Skeletal muscle tissue (tissue), 4 donors: Measurements from ENCODE around the gene PLOD2. TPM values are rescaled to one million over a fixed set of nuclear protein-coding genes. Genes with fewer than 3 reads are reported as not detected.

Source experiments
- H3K27ac ChIP-seq: one replicate; pipeline ENCODE4 v1.7.0; 2013; ENCODE audit warnings: mild to moderate bottlenecking, low read depth, low read length, inconsistent platforms
- H3K27me3 ChIP-seq, 3 donors: one replicate each; pipeline ENCODE4 v1.7.0; 2013; ENCODE audit warnings: low read length in 3 of 3; ENCODE audit not compliant: control insufficient read depth in 3 of 3, insufficient read depth in 3 of 3
- H3K36me3 ChIP-seq, 3 donors: one replicate each; pipeline ENCODE4 v1.7.0; 2013; ENCODE audit warnings: low read length in 3 of 3; ENCODE audit not compliant: control insufficient read depth in 3 of 3, insufficient read depth in 3 of 3
- H3K4me1 ChIP-seq, 3 donors: one replicate each; pipeline ENCODE4 v1.7.0; 2013; ENCODE audit warnings: low read length in 3 of 3, mild to moderate bottlenecking in 3 of 3; ENCODE audit not compliant: control insufficient read depth in 3 of 3, insufficient read depth in 3 of 3
- H3K4me3 ChIP-seq, 3 donors: one replicate each; pipeline ENCODE4 v1.7.0; 2013; ENCODE audit warnings: low read length in 3 of 3
- H3K9ac ChIP-seq, 3 donors: one replicate each; pipeline ENCODE4 v1.7.0; 2013; ENCODE audit warnings: low read length in 3 of 3, mild to moderate bottlenecking in 3 of 3, moderate library complexity in 2 of 3, low read depth in 1 of 3
- H3K9me3 ChIP-seq, 3 donors: one replicate each; pipeline ENCODE4 v1.7.0; 2013; ENCODE audit warnings: low read length in 3 of 3; ENCODE audit not compliant: control insufficient read depth in 3 of 3
- total RNA-seq: library from RNA; depleted of rRNA; stranded (reverse); fragments of >200 nt; gene quantifications from one replicate; pipeline ENCODE4 v1.2.3, GENCODE V29; 2014
- donor health status: Osteomylitis.

The PLOD2 gene
- 22.4 TPM for total RNA-seq

DNA sequence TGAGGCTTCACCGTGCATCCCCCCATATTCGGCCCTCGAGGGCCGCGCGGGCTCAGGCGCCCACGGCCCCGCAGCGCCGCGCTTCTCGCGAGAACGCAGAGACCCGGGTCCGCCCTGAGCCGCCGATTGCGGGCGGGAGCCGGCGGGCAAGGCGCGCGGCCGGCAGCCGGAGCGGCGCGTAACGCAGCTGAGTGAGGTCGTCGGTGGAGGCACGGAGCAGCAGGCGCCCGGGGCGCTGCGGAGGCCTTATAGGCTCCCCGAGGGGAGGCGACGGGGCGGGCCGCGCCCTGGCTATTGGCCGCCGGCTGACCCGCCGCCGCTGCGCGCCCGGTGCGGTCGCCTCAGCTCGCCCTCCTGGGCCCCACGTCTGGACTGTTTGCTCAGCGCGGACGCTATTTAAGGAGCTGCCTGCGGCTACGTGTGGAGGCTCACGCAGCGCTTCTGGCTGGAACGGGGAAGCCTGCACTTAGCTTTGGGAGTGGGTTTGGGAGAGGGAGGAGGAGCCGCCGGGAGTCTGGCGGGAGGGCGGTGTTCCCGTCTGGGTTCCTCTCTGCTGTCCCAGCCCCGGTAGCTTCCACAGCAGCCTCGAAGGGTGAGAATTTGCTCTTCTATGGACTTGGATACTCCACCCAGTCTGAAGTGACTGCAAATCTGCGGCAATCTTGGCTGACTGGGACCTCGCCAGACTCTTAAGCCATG lies at the start of gene PLOD2:
TSS of gene PLOD2 (minus strand) at position 221 of the 699 bp plus-strand sequence. CDS start at position 26, 195 bp downstream.
- peak within 1 kb of the TSS; percentile 63 to 88 (median 82) for H3K4me3 ChIP-seq
- no peaks in the 10 kb centered on the region for H3K9me3 ChIP-seq
- peak within 1 kb of the TSS; percentile 75 to 83 (median 80) for H3K9ac ChIP-seq
- peaks cover 4 to 25% (median 7%) of the 10 kb centered on the region in 3 donors for H3K4me1 ChIP-seq
- no peaks in the 10 kb centered on the region for H3K36me3 ChIP-seq
- H3K27ac ChIP-seq, result peak within 1 kb of the TSS; percentile 91
- peaks cover 0 to 4% (median 0%) of the 10 kb centered on the region in 3 donors for H3K27me3 ChIP-seq

DNA sequence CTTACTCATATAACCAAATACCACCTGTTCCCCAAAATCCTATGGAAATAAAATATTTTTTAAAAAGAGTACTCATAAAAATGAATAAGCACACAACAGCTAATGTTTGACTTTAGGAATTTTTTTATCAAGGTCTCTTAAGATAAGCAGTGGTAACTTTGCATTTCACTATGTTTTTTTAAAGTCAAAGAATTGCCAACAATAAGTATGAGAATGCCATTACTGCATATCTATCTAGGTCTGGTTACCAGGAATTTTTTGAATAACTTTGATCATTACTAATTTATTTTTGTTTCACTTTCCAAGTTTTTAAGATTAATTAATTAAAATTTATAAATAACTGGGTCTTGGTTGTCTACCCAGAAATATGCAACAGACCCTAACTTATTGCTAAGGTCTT lies 48.4 kb upstream of the PLOD2 start:
- H3K9ac ChIP-seq, result no peak overlapping the region
- no peak overlapping the region for H3K27ac ChIP-seq
- H3K27me3 ChIP-seq, result no peaks in the 10 kb centered on the region
- no peak overlapping the region for H3K4me3 ChIP-seq
- H3K9me3 ChIP-seq, result no peaks in the 10 kb centered on the region
- H3K36me3 ChIP-seq, result peaks cover 0 to 5% (median 0%) of the 10 kb centered on the region in 3 donors
- no peaks in the 10 kb centered on the region for H3K4me1 ChIP-seq

GRCh38 chr3:146203776-146204175 lies 42.8 kb upstream of the PLOD2 start:
- peaks cover 3% of the 10 kb centered on the region in 3 donors for H3K4me1 ChIP-seq
- H3K9ac ChIP-seq, result no peak overlapping the region
- H3K4me3 ChIP-seq, result no peak overlapping the region
- H3K27ac ChIP-seq, result no peak overlapping the region
- H3K27me3 ChIP-seq, result no peaks in the 10 kb centered on the region
- H3K36me3 ChIP-seq, result peaks cover 0 to 5% (median 0%) of the 10 kb centered on the region in 3 donors
- H3K9me3 ChIP-seq, result no peaks in the 10 kb centered on the region

- no peak overlapping the region for H3K9ac ChIP-seq
- no peaks in the 10 kb centered on the region for H3K9me3 ChIP-seq
These were observed 39.7 kb upstream of the PLOD2 start for GRCh38 chr3:146200461-146201220.

DNA sequence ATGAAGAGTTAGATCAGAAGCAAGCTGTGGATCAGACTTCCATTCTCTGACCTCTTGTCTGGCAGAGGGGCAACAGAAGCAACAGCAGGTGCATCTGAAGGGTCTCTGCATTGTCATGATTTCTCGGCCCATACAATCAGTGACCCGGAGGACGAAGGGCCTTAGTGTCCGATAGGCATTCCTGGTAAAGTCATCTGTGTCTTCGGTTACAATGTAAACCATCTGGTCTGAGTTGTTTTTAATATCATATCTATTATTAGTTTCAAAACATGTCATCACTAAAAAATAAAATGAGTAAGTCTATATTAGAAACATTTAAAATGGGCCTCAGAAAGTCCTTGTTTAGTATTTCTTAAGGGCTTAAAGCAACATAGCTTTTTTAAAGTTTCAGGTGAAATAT lies 38.8 kb upstream of the PLOD2 start:
- Histone ChIP-seq H3K36me3 (no peaks in the 10 kb centered on the region), H3K27ac (peak overlapping the region; percentile 53), H3K4me1 (peaks cover 6 to 21% (median 11%) of the 10 kb centered on the region in 3 donors), H3K9me3 (no peaks in the 10 kb centered on the region), H3K4me3 (peak overlapping the region in 1 of 3 donors; percentile 28), H3K27me3 (no peaks in the 10 kb centered on the region), H3K9ac (no peak overlapping the region)

More at GRCh38 chr3:146200461-146201220, 39.7 kb upstream of the PLOD2 start:
- Histone ChIP-seq H3K36me3 (no peaks in the 10 kb centered on the region), H3K4me1 (peaks cover 6 to 14% (median 10%) of the 10 kb centered on the region in 3 donors), H3K27ac (no peak overlapping the region), H3K27me3 (no peaks in the 10 kb centered on the region), H3K4me3 (no peak overlapping the region)

- H3K36me3 ChIP-seq, result no peaks in the 10 kb centered on the region
- H3K27me3 ChIP-seq, result no peaks in the 10 kb centered on the region
- no peak overlapping the region for H3K4me3 ChIP-seq
- no peak overlapping the region for H3K9ac ChIP-seq
- peaks cover 6 to 21% (median 11%) of the 10 kb centered on the region in 3 donors for H3K4me1 ChIP-seq
- H3K9me3 ChIP-seq, result no peaks in the 10 kb centered on the region
- no peak overlapping the region for H3K27ac ChIP-seq
These were observed 35.8 kb upstream of the PLOD2 start for GRCh38 chr3:146196789-146197188.

- Histone ChIP-seq H3K27ac (no peak overlapping the region), H3K4me3 (peak overlapping the region in 1 of 3 donors; percentile 6)
These were observed 34.6 kb upstream of the PLOD2 start for GRCh38 chr3:146195605-146196004.

DNA sequence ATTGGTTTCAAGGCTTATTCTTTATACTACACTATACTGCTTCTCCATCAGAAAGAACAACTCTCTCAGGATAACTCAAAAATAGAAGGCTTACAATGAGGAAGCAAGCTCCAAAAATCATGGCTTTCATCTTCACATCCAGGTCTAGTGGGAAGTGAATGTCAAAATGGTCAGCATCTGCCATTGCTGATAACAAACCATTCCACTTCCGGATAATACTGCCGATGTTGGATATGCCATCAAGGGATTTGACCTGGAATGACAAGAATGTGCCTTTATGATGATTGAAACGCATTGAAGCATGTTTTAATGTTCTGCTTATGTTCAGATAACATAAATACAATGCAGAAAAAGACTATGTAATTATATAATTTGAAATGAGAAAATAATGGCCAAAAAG lies 34.0 kb upstream of the PLOD2 start:
- Histone ChIP-seq H3K4me3 (peak overlapping the region in 1 of 3 donors; percentile 6), H3K27me3 (no peaks in the 10 kb centered on the region), H3K27ac (no peak overlapping the region), H3K36me3 (no peaks in the 10 kb centered on the region), H3K4me1 (peaks cover 6 to 18% (median 11%) of the 10 kb centered on the region in 3 donors), H3K9ac (no peak overlapping the region), H3K9me3 (no peaks in the 10 kb centered on the region)

More at GRCh38 chr3:146195605-146196004, 34.6 kb upstream of the PLOD2 start:
- no peak overlapping the region for H3K9ac ChIP-seq
- H3K36me3 ChIP-seq, result no peaks in the 10 kb centered on the region
- peaks cover 6 to 21% (median 11%) of the 10 kb centered on the region in 3 donors for H3K4me1 ChIP-seq
- no peaks in the 10 kb centered on the region for H3K9me3 ChIP-seq
- no peaks in the 10 kb centered on the region for H3K27me3 ChIP-seq

GRCh38 chr3:146191051-146191450 lies 30.1 kb upstream of the PLOD2 start:
- Histone ChIP-seq H3K4me1 (peaks cover 0 to 10% (median 2%) of the 10 kb centered on the region in 3 donors), H3K4me3 (no peak overlapping the region), H3K27ac (no peak overlapping the region), H3K9ac (no peak overlapping the region), H3K27me3 (no peaks in the 10 kb centered on the region), H3K9me3 (no peaks in the 10 kb centered on the region), H3K36me3 (no peaks in the 10 kb centered on the region)
